ENCODE results near the gene KREMEN1.

KREMEN1 gene

DNA sequence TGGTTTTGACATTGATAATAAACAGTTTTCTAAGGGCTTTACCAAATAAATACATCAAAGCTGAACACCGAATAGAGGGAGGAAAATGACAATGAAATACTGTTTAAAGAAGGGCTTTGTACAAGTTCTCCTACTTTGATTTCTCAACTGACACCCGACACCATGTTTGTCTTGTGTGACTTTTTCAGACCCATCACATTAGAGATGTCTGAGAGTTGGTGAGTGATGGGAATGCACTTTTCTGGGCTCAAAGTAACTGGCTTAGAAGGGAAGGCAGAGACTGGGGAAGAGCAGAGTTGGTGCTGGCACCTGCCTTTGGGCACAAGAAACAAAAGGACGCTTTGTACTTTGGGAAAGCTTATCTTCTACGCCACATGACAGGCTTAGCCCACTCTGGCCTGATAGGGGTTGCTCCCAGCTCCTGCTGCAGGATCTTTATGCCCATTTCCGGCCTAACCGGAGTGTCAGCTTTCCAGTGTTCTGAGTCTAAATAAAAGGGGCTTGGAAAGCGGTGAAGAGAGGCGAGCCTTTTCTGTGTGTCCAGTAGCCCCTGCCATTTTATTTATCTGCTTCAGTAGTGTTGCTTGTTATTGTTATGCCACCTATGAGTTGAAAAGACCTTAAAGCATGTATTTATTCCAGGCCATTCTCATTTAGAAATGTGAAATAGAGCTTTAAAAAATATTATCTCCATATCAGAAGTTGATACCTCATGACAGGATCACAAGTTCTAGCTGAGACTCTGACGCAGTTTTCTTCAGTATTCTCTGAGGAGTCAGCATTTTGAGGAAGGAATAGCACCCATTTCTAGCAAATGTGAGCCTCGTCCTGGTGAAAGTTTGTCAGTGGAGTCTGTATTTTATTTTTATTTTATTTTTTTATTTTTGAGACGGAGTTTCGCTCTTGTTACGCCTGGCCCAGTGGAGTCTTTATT is 24.2 kb downstream of the KREMEN1 start:
- DNase-seq, result no peak
- peaks cover 56% of the 10 kb centered on the region for H3K36me3 ChIP-seq (ENCODE audit: insufficient read depth, low read length)
- ATAC-seq (ENCODE audit: insufficient read depth, low read depth), result no peak
- no peak overlapping the region for H3K9ac ChIP-seq (ENCODE audit: low read depth, low read length)
- TF ChIP-seq EZH2 (IDR thresholded peaks at IDR 0.05; ENCODE audit: borderline replicate concordance, low read depth, low read length, severe bottlenecking), result no peak
- TF ChIP-seq CTCF (IDR thresholded peaks at IDR 0.05; ENCODE audit: borderline replicate concordance, extremely low read depth, low read length, poor library complexity, severe bottlenecking), result no peak
- no peak overlapping the region for H3K4me2 ChIP-seq (ENCODE audit: insufficient read depth, low read length)
- no peak overlapping the region for H3K4me3 ChIP-seq (ENCODE audit: low read depth in 1 of 2, low read length in 2 of 2)
- H3K79me2 ChIP-seq (ENCODE audit: insufficient read depth, low read length), result peaks cover 17% of the 10 kb centered on the region
- H4K20me1 ChIP-seq (ENCODE audit: insufficient read depth, low read length), result peaks cover 3% of the 10 kb centered on the region; the same call in 1 of the 2 replicates
- no peaks in the 10 kb centered on the region for H3K9me3 ChIP-seq (ENCODE audit: insufficient read depth, low read length, severe bottlenecking)
- no peak overlapping the region for H3K27ac ChIP-seq (ENCODE audit: low read length)
- H3K27me3 ChIP-seq (ENCODE audit: insufficient read depth, low read length, poor library complexity), result no peaks in the 10 kb centered on the region
- H2AFZ ChIP-seq (ENCODE audit: low read depth, low read length), result no peak overlapping the region
- H3K4me1 ChIP-seq (ENCODE audit: insufficient read depth, low read length), result no peaks in the 10 kb centered on the region

GRCh38 chr22:29098296-29098695 is 25.5 kb downstream of the KREMEN1 start:
- Histone ChIP-seq H3K9ac (ENCODE audit: low read depth, low read length) (no peak overlapping the region), H3K9me3 (ENCODE audit: insufficient read depth, low read length, severe bottlenecking) (no peaks in the 10 kb centered on the region), H3K27ac (ENCODE audit: low read length) (no peak overlapping the region), H4K20me1 (ENCODE audit: insufficient read depth, low read length) (no peaks in the 10 kb centered on the region), H3K4me1 (ENCODE audit: insufficient read depth, low read length) (no peaks in the 10 kb centered on the region), H3K4me2 (ENCODE audit: insufficient read depth, low read length) (no peak overlapping the region), H3K36me3 (ENCODE audit: insufficient read depth, low read length) (peaks cover 61% of the 10 kb centered on the region), H2AFZ (ENCODE audit: low read depth, low read length) (no peak overlapping the region), H3K79me2 (ENCODE audit: insufficient read depth, low read length) (peaks cover 6% of the 10 kb centered on the region; the same call in 1 of the 2 replicates), H3K4me3 (ENCODE audit: low read depth in 1 of 2, low read length in 2 of 2) (no peak overlapping the region), H3K27me3 (ENCODE audit: insufficient read depth, low read length, poor library complexity) (no peaks in the 10 kb centered on the region)
- ATAC-seq (ENCODE audit: insufficient read depth, low read depth) (no peak), DNase-seq (no peak)
- TF ChIP-seq CTCF (IDR thresholded peaks at IDR 0.05; ENCODE audit: borderline replicate concordance, extremely low read depth, low read length, poor library complexity, severe bottlenecking) (no peak), EZH2 (IDR thresholded peaks at IDR 0.05; ENCODE audit: borderline replicate concordance, low read depth, low read length, severe bottlenecking) (no peak)

- TF ChIP-seq CTCF (IDR thresholded peaks at IDR 0.05; ENCODE audit: borderline replicate concordance, extremely low read depth, low read length, poor library complexity, severe bottlenecking) (no peak), EZH2 (IDR thresholded peaks at IDR 0.05; ENCODE audit: borderline replicate concordance, low read depth, low read length, severe bottlenecking) (no peak)
- H3K27ac ChIP-seq (ENCODE audit: low read length), result no peak overlapping the region
- H3K4me2 ChIP-seq (ENCODE audit: insufficient read depth, low read length), result no peak overlapping the region
- H3K9me3 ChIP-seq (ENCODE audit: insufficient read depth, low read length, severe bottlenecking), result no peaks in the 10 kb centered on the region
- no peak overlapping the region for H3K4me3 ChIP-seq (ENCODE audit: low read depth in 1 of 2, low read length in 2 of 2)
- no peaks in the 10 kb centered on the region for H3K4me1 ChIP-seq (ENCODE audit: insufficient read depth, low read length)
- no peaks in the 10 kb centered on the region for H4K20me1 ChIP-seq (ENCODE audit: insufficient read depth, low read length)
- H3K79me2 ChIP-seq (ENCODE audit: insufficient read depth, low read length), result no peaks in the 10 kb centered on the region
- H3K36me3 ChIP-seq (ENCODE audit: insufficient read depth, low read length), result peaks cover 39% of the 10 kb centered on the region
- ATAC-seq (ENCODE audit: insufficient read depth, low read depth), result no peak
- H3K27me3 ChIP-seq (ENCODE audit: insufficient read depth, low read length, poor library complexity), result no peaks in the 10 kb centered on the region
- no peak for DNase-seq
- H2AFZ ChIP-seq (ENCODE audit: low read depth, low read length), result no peak overlapping the region
- no peak overlapping the region for H3K9ac ChIP-seq (ENCODE audit: low read depth, low read length)
These were observed 29.5 kb downstream of the KREMEN1 start for GRCh38 chr22:29102300-29102699.

Data from DND-41 (cell line).